ENCODE results near the gene HYKK.

GRCh38 chr15:78536134-78536533, 28.8 kb downstream of the HYKK start:
- TF ChIP-seq CTCF (IDR thresholded peaks at IDR 0.05) (no peak), EZH2 (IDR thresholded peaks at IDR 0.05; ENCODE audit: borderline replicate concordance, insufficient read depth, low read depth, low read length, poor library complexity, severe bottlenecking) (no peak)
